Breast epithelium (tissue), 4 donors: ENCODE data around the gene ZBTB4. TPM values are rescaled to one million over a fixed set of nuclear protein-coding genes. Genes with fewer than 3 reads are reported as not detected.

Source experiments
- DNase-seq, 2 donors: peaks; one replicate each; pipeline ENCODE4 v3.0.0-alpha.2; 2019; ENCODE audit warnings: low spot score in 2 of 2
- H3K27ac ChIP-seq, 2 donors: fragments of 200-600 bp; sonication (generic) in 1 of 2; one replicate each; pipeline ENCODE4 v1.5.1; 2016 to 2019; ENCODE audit warnings: mild to moderate bottlenecking in 1 of 2
- H3K27me3 ChIP-seq, 2 donors: fragments of 200-600 bp; sonication (generic) in 1 of 2; one replicate each; pipeline versions ENCODE4 v1.5.1 to v1.6.0; 2017 to 2019; ENCODE audit warnings: control low read depth in 1 of 2, mild to moderate bottlenecking in 1 of 2
- H3K36me3 ChIP-seq: fragments of 200-600 bp; one replicate; pipeline ENCODE4 v1.5.1; 2019
- H3K4me1 ChIP-seq, 2 donors: fragments of 200-600 bp; sonication (generic); one replicate each; pipeline ENCODE4 v1.5.1; 2016 to 2019; ENCODE audit warnings: control low read depth in 1 of 2
- H3K4me3 ChIP-seq, 3 donors: fragments of 200-600 bp; sonication (generic); 1 replicate in 2 of 3; 2 replicates in 1 of 3; pipeline ENCODE4 v1.5.1; 2016 to 2019; ENCODE audit warnings: mild to moderate bottlenecking in 3 of 3, moderate library complexity in 2 of 3
- H3K9me3 ChIP-seq, 2 donors: fragments of 200-600 bp; sonication (generic) in 1 of 2; one replicate each; pipeline ENCODE4 v1.5.1; 2016 to 2019; ENCODE audit warnings: control low read depth in 1 of 2
- CTCF ChIP-seq, 3 donors: fragments of 450-650 bp; IDR thresholded peaks; one replicate each; pipeline ENCODE4 v1.5.1; 2016 to 2017; ENCODE audit warnings: antibody characterized with exemption in 3 of 3, mild to moderate bottlenecking in 3 of 3, moderate library complexity in 3 of 3
- POLR2A ChIP-seq: fragments of 450-650 bp; IDR thresholded peaks from one replicate; pipeline ENCODE4 v1.6.1; 2016; ENCODE audit warnings: antibody characterized with exemption, mild to moderate bottlenecking, moderate library complexity
- POLR2AphosphoS5 ChIP-seq, 3 donors: sonication (generic); formaldehyde crosslinking; IDR thresholded peaks; one replicate each; pipeline ENCODE4 v1.6.1; 2017; ENCODE audit warnings: antibody characterized with exemption in 3 of 3
- intact Hi-C: fragments of 100-400 bp; cut with DNase I; formaldehyde crosslinking; loops from one replicate; pipeline ENCODE4 v1.15.1; 2023; ENCODE audit warnings: low total_unique reads
- total RNA-seq, 3 donors: library from RNA; depleted of rRNA; stranded (reverse); fragments of >200 nt; gene quantifications; one replicate each; pipeline ENCODE4 v1.1.0, GENCODE V29; 2016

The ZBTB4 gene
- total RNA-seq, 3 donors from 2014 or later = 34.4 to 46.9 (median 45.7) TPM

GRCh38 chr17:7435676-7436555 lies 43.5 kb downstream of the ZBTB4 start:
- TF ChIP-seq CTCF (IDR thresholded peaks at IDR 0.05) (no peak), POLR2A (no peak), POLR2AphosphoS5 (IDR thresholded peaks at IDR 0.05) (no peak)
- Histone ChIP-seq H3K9me3 (no peaks in the 10 kb centered on the region), H3K4me1 (peaks cover 8 to 21% of the 10 kb centered on the region in 2 donors), H3K36me3 (no peaks in the 10 kb centered on the region), H3K27ac (peak overlapping the region; percentile 91 to 93), H3K27me3 (no peaks in the 10 kb centered on the region), H3K4me3 (peak overlapping the region; percentile 46 to 81 (median 62))
- DNase-seq = peak in 1 of 2 donors; percentile 63
- intact Hi-C loops = loop anchor here (10.0 kb wide), 2 partner anchors 49 to 81 kb away; partner anchors contain the start of genes KCTD11, POLR2A, SLC35G6 and TMEM95

DNA sequence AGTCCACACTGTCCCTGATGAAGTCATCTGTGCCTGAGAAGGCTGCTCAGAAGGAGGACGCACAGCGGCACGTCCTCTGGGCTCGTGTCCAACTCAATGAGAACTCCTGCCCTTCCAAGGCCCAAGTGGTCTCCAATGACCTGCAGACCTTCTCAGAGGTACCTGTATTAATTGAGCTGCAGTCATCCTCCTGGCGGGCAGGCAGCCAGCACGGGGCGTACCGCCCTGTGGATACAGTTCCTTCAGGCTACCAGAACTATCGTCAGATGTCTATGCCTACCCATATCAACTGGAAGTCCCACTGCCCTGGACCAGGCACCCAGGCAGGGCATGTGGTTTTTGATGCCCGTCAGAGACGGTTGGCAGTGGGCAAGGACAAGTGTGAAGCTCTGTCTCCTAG lies 47.1 kb downstream of the ZBTB4 start:
- H3K4me3 ChIP-seq = no peak overlapping the region
- no peak overlapping the region for H3K27ac ChIP-seq
- H3K27me3 ChIP-seq = no peaks in the 10 kb centered on the region
- no peak for DNase-seq
- intact Hi-C loops = loop anchor here (10.0 kb wide), 2 partner anchors 53 to 77 kb away; partner anchors contain the start of genes KCTD11, POLR2A, SLC35G6 and TMEM95
- no peak for TF ChIP-seq POLR2A
- no peak for TF ChIP-seq POLR2AphosphoS5 (IDR thresholded peaks at IDR 0.05)
- TF ChIP-seq CTCF (IDR thresholded peaks at IDR 0.05) = no peak
- no peaks in the 10 kb centered on the region for H3K9me3 ChIP-seq
- H3K36me3 ChIP-seq = no peaks in the 10 kb centered on the region
- peaks cover 0 to 7% of the 10 kb centered on the region in 2 donors for H3K4me1 ChIP-seq

GRCh38 chr17:7431231-7431630 lies 48.2 kb downstream of the ZBTB4 start:
- intact Hi-C loops = loop anchor here (10.0 kb wide), 2 partner anchors 54 to 76 kb away; partner anchors contain the start of genes KCTD11, POLR2A, SLC35G6 and TMEM95
- no peaks in the 10 kb centered on the region for H3K36me3 ChIP-seq
- peaks cover 0 to 3% of the 10 kb centered on the region in 2 donors for H3K4me1 ChIP-seq
- no peak for DNase-seq
- H3K9me3 ChIP-seq = no peaks in the 10 kb centered on the region
- H3K27ac ChIP-seq = no peak overlapping the region
- H3K27me3 ChIP-seq = no peaks in the 10 kb centered on the region
- no peak for TF ChIP-seq POLR2A
- TF ChIP-seq CTCF (IDR thresholded peaks at IDR 0.05) = no peak
- no peak for TF ChIP-seq POLR2AphosphoS5 (IDR thresholded peaks at IDR 0.05)
- no peak overlapping the region for H3K4me3 ChIP-seq

GRCh38 chr17:7429722-7430121 lies 49.7 kb downstream of the ZBTB4 start:
- no peaks in the 10 kb centered on the region for H3K36me3 ChIP-seq
- no peaks in the 10 kb centered on the region for H3K4me1 ChIP-seq
- H3K4me3 ChIP-seq = no peak overlapping the region
- intact Hi-C loops = loop anchor here (10.0 kb wide), 2 partner anchors 55 to 75 kb away; partner anchors contain the start of genes KCTD11, POLR2A, SLC35G6 and TMEM95
- no peaks in the 10 kb centered on the region for H3K27me3 ChIP-seq
- TF ChIP-seq CTCF (IDR thresholded peaks at IDR 0.05) (no peak), POLR2A (no peak), POLR2AphosphoS5 (IDR thresholded peaks at IDR 0.05) (no peak)
- H3K9me3 ChIP-seq = no peaks in the 10 kb centered on the region
- H3K27ac ChIP-seq = no peak overlapping the region
- DNase-seq = no peak

DNA sequence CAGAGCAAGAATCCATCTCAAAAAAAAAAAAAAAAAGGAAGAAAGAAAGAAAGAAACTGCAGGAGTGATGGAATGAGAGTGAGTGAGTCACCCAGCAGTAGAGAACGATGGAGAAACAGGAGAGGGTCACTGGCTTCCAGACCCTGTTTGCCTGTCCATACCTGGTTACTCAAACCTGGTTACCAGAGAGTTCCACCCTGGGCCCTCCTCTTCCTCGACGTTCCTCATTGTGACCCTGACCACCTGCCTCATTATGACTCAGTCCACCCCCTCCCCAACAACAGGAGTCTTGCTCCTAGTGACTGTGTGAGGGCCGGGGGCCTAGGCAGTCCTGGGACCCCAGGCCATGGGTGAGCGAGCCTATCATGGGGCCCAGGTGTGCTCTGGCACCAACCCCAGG lies 50.9 kb downstream of the ZBTB4 start, which contains the start of gene SPEM3:
TSS of gene SPEM3 (plus strand) at position 301 of the 400 bp plus-strand sequence. CDS start at position 347, 46 bp downstream.
- no peak for DNase-seq
- intact Hi-C loops = no loop called here
- TF ChIP-seq POLR2A = no peak
- H3K4me1 ChIP-seq = no peaks in the 10 kb centered on the region
- no peaks in the 10 kb centered on the region for H3K9me3 ChIP-seq
- no peak within 1 kb of the TSS for H3K4me3 ChIP-seq
- no peak within 1 kb of the TSS for H3K27ac ChIP-seq
- H3K27me3 ChIP-seq = no peaks in the 10 kb centered on the region
- no peaks in the 10 kb centered on the region for H3K36me3 ChIP-seq
